DND-41 (cell line): ENCODE data around the gene VAV3.
"Not testable (repeated sequence)": the region's sequence is repeated elsewhere in the genome, so short reads cannot be mapped to it uniquely, and the experiment has no call there.

Source experiments
- ATAC-seq: fragments of 200-7000 bp; cut with Tn5 transposase; 3 replicates; pipeline ENCODE4 v1.9.1; 2021; ENCODE audit warnings: low read depth; ENCODE audit not compliant: insufficient read depth
- DNase-seq: peaks from one replicate; pipeline ENCODE4 v3.0.0-alpha.2; 2020
- H2AFZ ChIP-seq: 2 replicates; pipeline ENCODE4 v1.6.0; 2012; ENCODE audit warnings: low read depth, low read length
- H3K27ac ChIP-seq: 2 replicates; pipeline ENCODE4 v1.5.1; 2012; ENCODE audit warnings: low read length, inconsistent platforms
- H3K27me3 ChIP-seq: fragments of 200-600 bp; sonication (generic); 2 replicates; pipeline ENCODE4 v1.6.0; 2012; ENCODE audit warnings: low read length, mild to moderate bottlenecking, inconsistent platforms; ENCODE audit not compliant: insufficient read depth, poor library complexity
- H3K36me3 ChIP-seq: 2 replicates; pipeline ENCODE4 v1.5.1; 2012; ENCODE audit warnings: low read length, inconsistent platforms; ENCODE audit not compliant: insufficient read depth
- H3K4me1 ChIP-seq: 2 replicates; pipeline ENCODE4 v1.5.1; 2012; ENCODE audit warnings: mild to moderate bottlenecking, low read length; ENCODE audit not compliant: insufficient read depth
- H3K4me2 ChIP-seq: 2 replicates; pipeline ENCODE4 v1.6.0; 2012; ENCODE audit warnings: mild to moderate bottlenecking, moderate library complexity, low read length, inconsistent platforms; ENCODE audit not compliant: insufficient read depth
- H3K4me3 ChIP-seq, 2 experiments: fragments of 200-600 bp in 1 of 2; shearing (Covaris generic) in 1 of 2; 2 replicates each; pipeline ENCODE4 v1.5.1; 2012 to 2016; ENCODE audit warnings: inconsistent platforms in 2 of 2, low read length in 2 of 2, mild to moderate bottlenecking in 2 of 2, low read depth in 1 of 2, moderate library complexity in 1 of 2
- H3K79me2 ChIP-seq: 2 replicates; pipeline ENCODE4 v1.6.0; 2012; ENCODE audit warnings: low read length, inconsistent platforms; ENCODE audit not compliant: insufficient read depth
- H3K9ac ChIP-seq: 2 replicates; pipeline ENCODE4 v1.6.0; 2012; ENCODE audit warnings: low read depth, mild to moderate bottlenecking, inconsistent platforms, low read length, moderate library complexity
- H3K9me3 ChIP-seq: 2 replicates; pipeline ENCODE4 v1.5.1; 2012; ENCODE audit warnings: low read length, moderate library complexity, mild to moderate bottlenecking, inconsistent platforms; ENCODE audit not compliant: insufficient read depth, severe bottlenecking
- H4K20me1 ChIP-seq: 2 replicates; pipeline ENCODE4 v1.6.0; 2012; ENCODE audit warnings: low read length; ENCODE audit not compliant: insufficient read depth
- CTCF ChIP-seq: IDR thresholded peaks from 2 replicates; pipeline ENCODE4 v1.5.1; 2012; ENCODE audit warnings: borderline replicate concordance, low read length, moderate library complexity, mild to moderate bottlenecking; ENCODE audit not compliant: poor library complexity, severe bottlenecking; ENCODE audit errors: extremely low read depth
- EZH2 ChIP-seq: IDR thresholded peaks from 3 replicates; pipeline ENCODE4 v1.6.1; 2012; ENCODE audit warnings: borderline replicate concordance, low read depth, mild to moderate bottlenecking, moderate library complexity, low read length, inconsistent platforms; ENCODE audit not compliant: severe bottlenecking

The VAV3 gene

GRCh38 chr1:107659961-107660360 lies 305.0 kb downstream of the VAV3 start:
- Histone ChIP-seq H3K9ac (no peak overlapping the region), H3K27ac (no peak overlapping the region), H3K4me2 (no peak overlapping the region), H3K4me1 (no peaks in the 10 kb centered on the region), H3K79me2 (no peaks in the 10 kb centered on the region), H3K4me3 (no peak overlapping the region), H2AFZ (no peak overlapping the region), H3K27me3 (no peaks in the 10 kb centered on the region), H3K9me3 (no peaks in the 10 kb centered on the region), H4K20me1 (no peaks in the 10 kb centered on the region), H3K36me3 (no peaks in the 10 kb centered on the region; the same call in 1 of the 2 replicates)
- no peak for ATAC-seq
- no peak for TF ChIP-seq CTCF
- TF ChIP-seq EZH2, result no peak
- no peak for DNase-seq

- H3K27me3 ChIP-seq, result no peaks in the 10 kb centered on the region
- no peak overlapping the region for H3K4me2 ChIP-seq
- H4K20me1 ChIP-seq, result no peaks in the 10 kb centered on the region
- ATAC-seq, result no peak
- TF ChIP-seq CTCF (no peak), EZH2 (no peak)
- no peak overlapping the region for H2AFZ ChIP-seq
- H3K4me3 ChIP-seq, result no peak overlapping the region
- no peak overlapping the region for H3K9ac ChIP-seq
- no peaks in the 10 kb centered on the region for H3K9me3 ChIP-seq
- peaks cover 14% of the 10 kb centered on the region for H3K4me1 ChIP-seq
- H3K27ac ChIP-seq, result no peak overlapping the region
- H3K79me2 ChIP-seq, result no peaks in the 10 kb centered on the region
- no peaks in the 10 kb centered on the region; the same call in 1 of the 2 replicates for H3K36me3 ChIP-seq
- no peak for DNase-seq
These were observed 307.6 kb downstream of the VAV3 start for GRCh38 chr1:107657356-107657755.

- H3K27me3 ChIP-seq, result no peaks in the 10 kb centered on the region
- H3K9ac ChIP-seq, result no peak overlapping the region
- no peak overlapping the region for H3K4me2 ChIP-seq
- TF ChIP-seq EZH2, result no peak
- TF ChIP-seq CTCF, result no peak
- 0 out of 2 replicates have a peak overlapping the region, but pooled peaks have one; percentile 3 for H3K27ac ChIP-seq
- DNase-seq, result no peak
- no peaks in the 10 kb centered on the region for H4K20me1 ChIP-seq
- H3K4me3 ChIP-seq, result no peak overlapping the region
- no peaks in the 10 kb centered on the region for H3K79me2 ChIP-seq
- peaks cover 14% of the 10 kb centered on the region for H3K4me1 ChIP-seq
- H2AFZ ChIP-seq, result no peak overlapping the region
- no peaks in the 10 kb centered on the region for H3K36me3 ChIP-seq
- no peaks in the 10 kb centered on the region for H3K9me3 ChIP-seq
- ATAC-seq, result peak; percentile 90
These were observed 311.2 kb downstream of the VAV3 start for GRCh38 chr1:107653765-107654164.

- DNase-seq, result no peak
- Histone ChIP-seq H3K79me2 (no peaks in the 10 kb centered on the region), H3K27ac (no peak overlapping the region), H3K36me3 (no peaks in the 10 kb centered on the region), H3K4me3 (no peak overlapping the region), H3K4me2 (no peak overlapping the region), H3K4me1 (peaks cover 14% of the 10 kb centered on the region), H3K27me3 (no peaks in the 10 kb centered on the region), H4K20me1 (no peaks in the 10 kb centered on the region), H3K9ac (no peak overlapping the region), H2AFZ (no peak overlapping the region), H3K9me3 (no peaks in the 10 kb centered on the region)
- ATAC-seq, result no peak
- TF ChIP-seq EZH2 (no peak), CTCF (no peak)
These were observed 312.0 kb downstream of the VAV3 start for GRCh38 chr1:107653005-107653404.

- H3K27me3 ChIP-seq, H2AFZ ChIP-seq, DNase-seq, H3K4me2 ChIP-seq, ATAC-seq, H3K9me3 ChIP-seq, H4K20me1 ChIP-seq, H3K79me2 ChIP-seq, H3K27ac ChIP-seq, H3K4me3 ChIP-seq, H3K9ac ChIP-seq, H3K36me3 ChIP-seq: not testable (repeated sequence)
- peaks cover 14% of the 10 kb centered on the region for H3K4me1 ChIP-seq
These were observed 314.2 kb downstream of the VAV3 start for GRCh38 chr1:107650825-107651224.
